Ovary (tissue), 9 donors: ENCODE results near the gene CYREN. TPM values are rescaled to one million over a fixed set of nuclear protein-coding genes. Genes with fewer than 3 reads are reported as not detected.

Experiments used
- DNase-seq, 5 donors: peaks; one replicate each; pipeline ENCODE4 v3.0.0-alpha.2; 2019 to 2020
- H3K27ac ChIP-seq, 2 donors: fragments of 200-600 bp; one replicate each; pipeline versions ENCODE4 v1.5.1 to v1.8.0; 2019 to 2022
- H3K27me3 ChIP-seq: fragments of 200-600 bp; one replicate; pipeline ENCODE4 v1.8.0; 2022
- H3K36me3 ChIP-seq: fragments of 200-600 bp; sonication (generic); one replicate; pipeline ENCODE4 v1.5.1; 2019
- H3K4me1 ChIP-seq: one replicate; pipeline ENCODE4 v1.8.1; 2013; ENCODE audit warnings: mild to moderate bottlenecking, moderate library complexity; ENCODE audit not compliant: insufficient read depth
- H3K4me3 ChIP-seq: fragments of 200-600 bp; sonication (generic); one replicate; pipeline ENCODE4 v1.5.1; 2017
- H3K9me3 ChIP-seq, 2 donors: fragments of 200-600 bp in 1 of 2; sonication (generic) in 1 of 2; one replicate each; pipeline versions ENCODE4 v1.5.1 to v1.8.1; 2013 to 2019; ENCODE audit warnings: mild to moderate bottlenecking in 1 of 2, moderate library complexity in 1 of 2
- CTCF ChIP-seq, 3 donors: fragments of 450-650 bp in 2 of 3; fragments of 200-600 bp in 1 of 3; IDR thresholded peaks; one replicate each; pipeline versions ENCODE4 v1.5.1 to v1.8.0; 2016 to 2022; ENCODE audit warnings: antibody characterized with exemption in 3 of 3, mild to moderate bottlenecking in 1 of 3
- EP300 ChIP-seq: sonication (generic); formaldehyde crosslinking; IDR thresholded peaks from one replicate; pipeline ENCODE4 v1.6.1; 2017; ENCODE audit warnings: antibody characterized with exemption
- POLR2A ChIP-seq: fragments of 450-650 bp; IDR thresholded peaks from one replicate; pipeline ENCODE4 v1.6.1; 2017; ENCODE audit warnings: antibody characterized with exemption, mild to moderate bottlenecking, moderate library complexity
- WGBS, 3 donors: extraction: QIAGEN DNeasy Blood & Tissue Kit in 1 of 3; methylation state at CpG; one replicate each; pipeline versions ENCODE4 v1.1.5 to v1.1.7; 2013 to 2017; 5-methylcytosine and 5-hydroxymethylcytosine counted together
- intact Hi-C, 4 donors: fragments of 100-400 bp; cut with DNase I; formaldehyde crosslinking; loops; one replicate each; pipeline versions ENCODE4 v1.11.0 to v1.15.1; 2022 to 2023
- polyA plus RNA-seq, 2 donors: library from polyadenylated mRNA; stranded (reverse); fragments of 200-250 nt in 1 of 2; fragments of 350-450 nt in 1 of 2; fragmentation: Illumina TruSeq in 1 of 2; extraction: RNeasy Lipid Tissue Mini Kit (QIAGEN cat#74804) in 1 of 2; gene quantifications; one replicate each; pipeline ENCODE4 v1.2.3, GENCODE V29; 2013 to 2014
- total RNA-seq, 7 donors: library from RNA; depleted of rRNA in 2 of 7; stranded (reverse); fragments of >200 nt in 2 of 7; fragmentation: NEBNext Ultra II Directional in 3 of 7; extraction: Animal tissue kit (Norgen Biotek cat#: 25700) in 3 of 7; gene quantifications; one replicate each; pipeline versions ENCODE4 v1.1.0 to v1.2.4, GENCODE V29; 2016 to 2023
- donor health status: DM: no; HTN: no; CAD: no; lungs with moderate emphysema.
- donor health status: DM: no; HTN: no; CAD: no.
- donor health status: Bipolar disorder and iron deficiency.
- donor health status: DM: yes; HTN: yes; CAD: no.
- donor health status: DM: no; HTN: no; CAD: no.
- donor health status: DM: yes; HTN: yes; CAD: no.

The CYREN gene
- total and polyA plus RNA-seq, 9 donors, result 21.1 to 54.2 (median 35.6) TPM

- 75 to 88% (median 79%) methylated on average over 6 of the region's 6 CpGs for WGBS, 3 donors
- no peaks in the 10 kb centered on the region for H3K9me3 ChIP-seq
- intact Hi-C loops, result no loop called here
- peaks cover 4% of the 10 kb centered on the region for H3K4me1 ChIP-seq
- H3K36me3 ChIP-seq, result no peaks in the 10 kb centered on the region
- no peak for TF ChIP-seq EP300
- no peak for TF ChIP-seq CTCF (IDR thresholded peaks at IDR 0.05)
- TF ChIP-seq POLR2A, result no peak
- H3K4me3 ChIP-seq, result no peak overlapping the region
- DNase-seq, result no peak
- H3K27me3 ChIP-seq, result no peaks in the 10 kb centered on the region
- H3K27ac ChIP-seq, result no peak overlapping the region
These were observed 19.0 kb downstream of the CYREN start for GRCh38 chr7:135151533-135151932.

DNA sequence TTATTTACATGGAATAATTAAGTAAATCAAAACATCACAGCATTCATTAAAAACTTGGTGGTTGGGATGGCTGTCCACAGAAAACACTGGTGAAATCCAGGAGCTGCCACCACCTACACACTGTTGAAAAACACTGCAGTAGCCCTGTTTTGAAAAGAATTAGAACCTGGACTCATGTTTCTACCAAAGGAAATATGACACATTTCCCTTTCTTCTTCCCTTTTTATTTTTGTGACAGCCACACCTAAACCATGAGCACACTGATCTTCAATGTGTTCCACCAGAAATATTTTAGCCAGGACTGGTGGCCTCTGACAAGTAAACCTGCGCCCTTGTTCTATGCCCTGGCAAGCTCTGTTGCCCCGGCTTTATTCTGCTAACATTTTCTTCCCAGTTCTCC is 19.4 kb downstream of the CYREN start:
- H3K9me3 ChIP-seq, result no peaks in the 10 kb centered on the region
- no peaks in the 10 kb centered on the region for H3K36me3 ChIP-seq
- H3K4me3 ChIP-seq, result no peak overlapping the region
- no peak overlapping the region for H3K27ac ChIP-seq
- peaks cover 4% of the 10 kb centered on the region for H3K4me1 ChIP-seq
- no peak for DNase-seq
- intact Hi-C loops, result no loop called here
- H3K27me3 ChIP-seq, result no peaks in the 10 kb centered on the region
- 88 to 98% (median 95%) methylated on average over 2 of the region's 2 CpGs for WGBS, 3 donors
- TF ChIP-seq CTCF (IDR thresholded peaks at IDR 0.05) (no peak), POLR2A (no peak), EP300 (no peak)

- DNase-seq, result peak in 1 of 5 donors; percentile 23
- H3K36me3 ChIP-seq, result no peaks in the 10 kb centered on the region
- H3K27ac ChIP-seq, result no peak overlapping the region
- 57 to 82% (median 78%) methylated on average over 8 of the region's 8 CpGs for WGBS, 3 donors
- H3K27me3 ChIP-seq, result no peaks in the 10 kb centered on the region
- no peaks in the 10 kb centered on the region for H3K9me3 ChIP-seq
- peaks cover 5% of the 10 kb centered on the region for H3K4me1 ChIP-seq
- intact Hi-C loops, result no loop called here
- no peak for TF ChIP-seq POLR2A
- TF ChIP-seq CTCF (IDR thresholded peaks at IDR 0.05), result no peak
- TF ChIP-seq EP300, result no peak
- no peak overlapping the region for H3K4me3 ChIP-seq
These were observed 20.3 kb downstream of the CYREN start for GRCh38 chr7:135150072-135150782.

DNA sequence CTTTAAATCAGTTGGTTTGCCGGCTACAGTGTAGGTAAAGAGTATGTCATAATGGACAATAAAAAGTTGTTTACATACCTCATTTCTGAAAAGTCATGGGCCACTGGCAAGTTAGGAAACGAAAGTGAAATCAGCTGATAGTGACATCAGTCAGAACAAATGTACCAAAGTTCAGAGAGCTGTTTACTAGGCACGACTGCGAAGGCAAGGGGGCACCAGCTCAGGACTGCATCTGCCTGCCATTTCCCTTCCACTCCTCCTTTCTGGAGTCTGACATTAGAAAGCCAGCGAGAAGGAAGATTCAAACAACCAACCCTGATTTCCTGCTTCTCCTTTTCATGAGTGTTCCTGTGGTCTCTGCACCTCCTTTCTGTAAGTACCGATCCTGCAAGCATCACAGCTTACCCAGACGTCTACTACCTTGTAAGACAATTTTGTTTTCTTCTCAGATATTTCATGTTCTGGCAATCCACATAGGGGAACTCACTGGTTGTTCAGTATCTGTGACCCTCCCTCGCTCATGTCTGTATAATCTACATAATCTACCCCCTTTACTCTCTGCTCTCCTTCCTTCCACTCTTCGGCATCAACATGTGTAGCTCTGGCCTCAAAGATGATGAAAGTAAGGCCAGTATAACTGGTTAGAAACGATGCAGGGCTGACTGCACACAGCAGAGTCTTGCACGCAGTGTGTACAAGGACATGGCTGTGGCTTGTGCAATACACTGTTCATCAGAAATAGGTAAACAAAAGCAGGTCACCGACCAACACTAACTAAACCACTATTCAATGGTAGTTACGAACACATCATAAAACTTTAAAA is 22.4 kb downstream of the CYREN start, which contains the start of gene TMEM140:
Gene TMEM140, plus strand, starts transcription at position 174 of the 823 bp plus-strand sequence. CDS start 16,370 bp downstream, outside the sequence.
- no peaks in the 10 kb centered on the region for H3K27me3 ChIP-seq
- H3K4me1 ChIP-seq, result peaks cover 13% of the 10 kb centered on the region
- DNase-seq, result peak in 2 of 5 donors; percentile 42 to 57
- H3K27ac ChIP-seq, result peak within 1 kb of the TSS; percentile 66 to 89
- intact Hi-C loops, result loop anchor here in 1 of 4 donors (5.0 kb wide), 1 partner anchor 151 kb away; no protein-coding TSS in a partner anchor
- TF ChIP-seq POLR2A (peak; percentile 28), EP300 (no peak)
- H3K36me3 ChIP-seq, result no peaks in the 10 kb centered on the region
- H3K4me3 ChIP-seq, result peak within 1 kb of the TSS; percentile 36
- H3K9me3 ChIP-seq, result no peaks in the 10 kb centered on the region
- 14 to 24% (median 17%) methylated on average over 13 of the region's 13 CpGs for WGBS, 3 donors
